NCI-H524 (cell line): ENCODE data around the gene CEP104.
A peak's percentile ranks its signal among the peaks of the same experiment; 100 is the strongest.

Experiments
- DNase-seq, 2 experiments: peaks; one replicate each; lab custom pipeline; 2025; lab: John Stamatoyannopoulos, UW

CEP104 gene

DNA sequence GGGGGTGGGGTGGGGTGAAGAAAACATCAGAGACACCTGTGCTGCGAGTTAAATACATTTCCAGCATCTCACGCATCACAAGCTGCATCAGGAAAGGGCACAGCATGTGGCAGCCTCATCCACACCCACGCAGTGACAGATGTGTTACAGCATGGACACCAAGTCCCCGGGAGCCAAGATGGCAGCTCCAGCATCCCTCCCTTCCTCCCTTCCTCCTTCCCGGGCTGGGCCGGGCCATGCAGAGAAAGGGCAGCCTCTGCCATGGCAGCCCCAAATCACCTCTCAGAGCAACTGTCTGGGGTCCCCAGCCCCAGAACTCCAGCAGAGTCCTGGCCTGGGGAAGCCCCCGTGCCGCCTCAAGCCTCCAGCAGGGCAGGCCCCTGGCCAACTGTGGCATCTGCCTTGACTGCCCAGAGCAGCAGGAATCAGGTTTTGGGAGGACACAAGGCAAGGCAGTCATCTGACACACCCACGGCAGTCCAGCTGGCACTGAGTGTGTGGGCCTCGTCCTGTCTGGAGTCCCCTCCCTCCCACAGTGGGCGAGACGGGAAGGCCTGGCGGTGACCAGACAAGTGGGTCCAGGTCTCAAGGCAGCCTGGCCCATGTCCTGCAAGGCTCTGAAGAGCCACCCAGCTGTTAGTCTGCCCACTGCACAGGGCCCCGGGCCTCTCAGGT lies 78.3 kb downstream of the CEP104 start:
- DNase-seq = no peak

DNA sequence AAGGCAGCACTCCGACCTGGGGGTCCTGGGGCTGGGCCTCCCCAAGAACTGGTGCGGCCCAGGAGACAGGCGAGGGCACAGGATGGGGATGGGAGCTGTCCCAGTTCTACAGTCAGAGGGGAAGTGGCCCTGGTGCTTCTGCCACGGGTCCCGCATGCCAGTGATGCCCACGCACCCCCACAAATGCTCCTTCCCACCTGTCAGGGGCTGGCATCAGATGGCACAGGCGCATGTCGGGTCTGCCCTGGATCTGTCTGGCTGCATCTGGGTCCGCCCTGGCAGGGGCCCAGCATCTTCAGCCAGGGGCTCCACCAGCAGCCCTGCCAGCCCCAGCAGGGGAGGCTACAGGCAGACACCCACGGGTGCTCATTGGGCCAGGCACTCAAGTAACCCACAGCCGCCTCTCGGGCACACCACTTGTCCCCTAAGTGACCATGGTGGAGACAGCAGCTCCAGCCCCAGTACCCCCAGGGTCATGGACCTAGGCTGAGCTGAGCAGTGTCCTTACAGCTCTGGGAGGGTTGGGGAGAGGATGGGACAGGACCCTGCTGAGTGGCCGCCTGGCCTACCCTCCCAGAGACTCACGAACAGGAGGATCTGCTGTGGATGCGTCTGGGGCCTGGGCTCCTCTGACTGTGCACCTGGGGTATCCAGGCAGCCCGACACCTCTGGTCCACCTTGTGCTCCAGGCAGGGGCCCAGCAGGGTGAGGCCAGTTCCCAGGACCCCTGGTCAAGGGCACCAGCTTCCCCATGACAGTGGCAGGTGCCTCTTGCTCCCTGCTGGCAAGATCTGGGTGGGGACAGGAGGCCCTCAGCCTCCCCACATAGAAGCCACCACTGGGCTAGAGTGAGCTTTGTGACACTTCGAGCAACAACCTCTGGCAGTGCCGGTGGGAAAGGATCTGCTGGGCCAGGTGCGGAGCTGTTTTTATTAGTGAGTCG lies 79.1 kb downstream of the CEP104 start:
- no peak for DNase-seq

DNA sequence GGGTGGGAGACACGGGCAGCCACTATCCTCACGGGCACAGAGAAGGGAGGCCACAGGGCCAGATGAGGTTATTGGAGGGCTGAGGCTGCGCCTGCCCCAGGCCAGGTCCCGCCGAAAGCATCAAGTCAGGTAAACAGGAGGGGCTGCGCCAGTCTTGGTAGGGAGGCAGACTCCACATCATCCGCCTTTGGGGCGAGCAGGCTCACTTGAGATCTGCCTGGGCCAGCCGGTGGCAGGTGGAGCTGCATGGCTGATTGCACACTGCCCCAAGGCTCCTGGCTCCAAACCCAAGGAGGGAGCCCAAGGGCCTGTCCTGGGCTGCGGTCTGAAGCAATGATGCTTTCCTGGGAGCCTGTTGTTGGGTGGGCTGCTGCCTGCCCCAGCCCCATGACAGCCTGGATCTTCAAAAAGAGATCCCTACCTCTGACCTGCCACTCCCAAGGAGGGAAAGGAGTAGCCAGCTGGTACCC lies 79.9 kb downstream of the CEP104 start:
- DNase-seq = peak in 1 of 2 experiments; percentile 18

DNA sequence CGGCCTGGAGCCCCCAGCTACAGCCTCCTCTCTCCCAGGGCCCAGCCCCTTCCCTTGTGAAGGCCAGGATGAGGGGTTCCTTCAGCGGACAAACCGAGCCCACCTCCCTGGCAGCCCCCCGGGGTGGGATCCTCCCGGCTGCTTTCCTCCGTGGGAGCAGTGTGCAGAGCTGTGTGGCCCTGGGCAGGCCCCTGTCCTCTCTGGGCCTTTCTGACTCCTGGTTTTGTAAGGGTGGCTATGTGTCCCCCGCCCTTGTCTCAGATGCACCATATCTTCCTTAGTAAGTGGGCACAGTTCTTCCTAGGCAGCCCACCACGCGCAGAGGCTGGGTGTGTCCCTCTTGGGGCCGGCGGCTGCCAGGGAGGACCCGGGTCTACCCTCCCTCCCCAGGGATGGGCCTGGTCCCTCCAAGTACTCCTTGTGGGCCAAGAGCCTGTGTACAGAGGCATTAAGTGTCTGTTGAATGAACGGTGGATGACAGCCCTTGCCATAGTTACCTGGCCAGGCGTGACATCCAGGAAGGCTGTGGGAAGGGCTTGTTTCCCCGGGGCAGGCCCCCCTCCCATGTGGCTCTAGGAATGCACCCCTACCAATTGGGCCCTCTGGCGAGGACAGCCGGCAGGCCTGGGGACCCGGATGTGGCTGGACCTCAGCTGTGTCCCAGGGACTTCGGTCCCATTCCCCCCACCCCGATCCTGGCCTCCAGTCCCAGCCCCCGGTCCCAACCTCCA lies 80.6 kb downstream of the CEP104 start:
- DNase-seq = no peak

DNA sequence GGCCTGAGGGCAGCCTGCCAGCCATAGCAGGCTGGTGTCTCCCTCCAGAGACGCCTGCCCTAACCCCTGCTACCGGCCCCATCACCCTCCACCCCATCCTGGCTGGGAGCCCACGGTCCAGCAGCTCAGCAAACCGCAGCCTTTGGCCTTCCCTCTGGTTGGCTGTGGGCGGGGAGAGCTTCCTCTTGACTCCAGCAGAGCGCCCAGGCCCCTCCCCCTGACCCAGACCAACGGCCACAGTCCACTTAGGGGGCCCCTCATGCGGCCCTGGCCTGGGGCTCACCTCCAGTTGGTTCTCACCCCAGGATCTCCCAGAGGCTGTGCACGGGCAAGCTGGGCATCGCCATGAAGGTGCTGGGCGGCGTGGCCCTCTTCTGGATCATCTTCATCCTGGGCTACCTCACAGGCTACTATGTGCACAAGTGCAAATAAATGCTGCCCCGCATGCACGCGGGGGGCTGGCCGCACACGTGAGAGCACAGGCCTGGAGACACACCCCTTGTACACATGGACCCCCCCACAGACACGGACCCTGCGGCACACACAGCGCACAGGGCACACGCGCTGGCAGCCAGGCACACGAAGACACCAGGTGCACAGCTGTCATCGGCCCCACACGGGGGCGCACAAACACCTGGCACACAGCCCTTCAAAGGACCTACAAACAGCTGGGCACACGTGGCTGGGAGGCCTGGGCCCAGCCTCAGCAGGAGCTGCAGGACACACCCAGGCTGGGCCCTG lies 81.4 kb downstream of the CEP104 start:
- DNase-seq = peak in 1 of 2 experiments; percentile 70

DNA sequence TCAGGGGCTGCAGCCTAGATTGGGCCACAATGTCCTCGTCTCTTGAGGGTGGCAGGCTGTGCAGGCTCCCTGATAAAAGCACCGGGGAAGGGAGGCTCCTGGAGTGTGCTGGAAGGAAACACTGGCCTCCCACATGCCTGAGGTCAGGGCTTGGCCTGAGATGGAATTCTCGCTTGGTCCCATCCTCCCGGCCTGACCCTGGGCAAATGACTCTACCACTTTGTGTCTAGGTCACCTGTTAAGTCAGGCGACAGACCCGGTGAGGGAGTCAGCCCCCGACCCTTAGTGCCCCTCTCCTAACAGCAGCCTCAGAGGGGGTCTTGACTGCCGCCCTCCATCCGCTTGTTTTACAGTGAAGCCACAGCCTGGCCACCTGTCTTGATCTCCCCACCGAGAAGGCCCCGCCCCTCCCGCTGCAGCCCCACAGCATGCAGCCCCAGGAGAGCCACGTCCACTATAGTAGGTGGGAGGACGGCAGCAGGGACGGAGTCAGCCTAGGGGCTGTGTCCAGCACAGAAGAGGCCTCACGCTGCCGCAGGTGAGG lies 82.0 kb downstream of the CEP104 start:
- no peak for DNase-seq

DNA sequence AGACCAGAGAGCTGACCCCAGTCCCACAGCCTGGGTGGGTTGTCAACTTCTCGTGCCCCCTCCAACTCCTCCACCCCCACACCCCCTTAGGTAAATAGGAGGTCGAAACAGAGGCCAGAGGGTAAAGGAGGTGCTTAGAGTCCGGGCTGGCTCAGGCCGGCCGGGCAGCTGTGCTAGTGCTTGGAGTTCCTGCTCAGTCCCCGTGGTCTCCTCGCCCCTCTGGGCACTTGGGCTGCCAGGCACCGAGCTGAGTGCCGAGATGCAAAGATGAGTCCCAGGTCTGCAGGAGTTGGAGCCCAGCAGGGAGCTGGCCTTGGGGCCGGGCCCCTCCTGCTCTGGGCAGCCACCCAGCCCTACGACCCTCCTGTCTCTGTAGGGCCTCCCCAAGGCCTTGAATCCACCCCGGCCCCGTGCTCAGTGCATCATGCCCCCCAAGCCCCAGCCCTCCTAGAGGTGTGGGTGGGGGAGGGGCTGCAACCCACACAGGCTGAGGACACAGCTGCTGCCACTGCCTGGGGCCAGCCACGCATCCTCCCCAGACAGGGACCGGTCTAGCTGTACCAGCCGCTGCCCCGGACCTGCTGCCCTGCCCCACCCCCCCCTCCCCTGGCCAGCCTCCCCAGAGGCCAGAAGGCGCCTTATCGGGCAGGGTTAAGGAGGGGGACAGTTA lies 82.6 kb downstream of the CEP104 start:
- DNase-seq = no peak

DNA sequence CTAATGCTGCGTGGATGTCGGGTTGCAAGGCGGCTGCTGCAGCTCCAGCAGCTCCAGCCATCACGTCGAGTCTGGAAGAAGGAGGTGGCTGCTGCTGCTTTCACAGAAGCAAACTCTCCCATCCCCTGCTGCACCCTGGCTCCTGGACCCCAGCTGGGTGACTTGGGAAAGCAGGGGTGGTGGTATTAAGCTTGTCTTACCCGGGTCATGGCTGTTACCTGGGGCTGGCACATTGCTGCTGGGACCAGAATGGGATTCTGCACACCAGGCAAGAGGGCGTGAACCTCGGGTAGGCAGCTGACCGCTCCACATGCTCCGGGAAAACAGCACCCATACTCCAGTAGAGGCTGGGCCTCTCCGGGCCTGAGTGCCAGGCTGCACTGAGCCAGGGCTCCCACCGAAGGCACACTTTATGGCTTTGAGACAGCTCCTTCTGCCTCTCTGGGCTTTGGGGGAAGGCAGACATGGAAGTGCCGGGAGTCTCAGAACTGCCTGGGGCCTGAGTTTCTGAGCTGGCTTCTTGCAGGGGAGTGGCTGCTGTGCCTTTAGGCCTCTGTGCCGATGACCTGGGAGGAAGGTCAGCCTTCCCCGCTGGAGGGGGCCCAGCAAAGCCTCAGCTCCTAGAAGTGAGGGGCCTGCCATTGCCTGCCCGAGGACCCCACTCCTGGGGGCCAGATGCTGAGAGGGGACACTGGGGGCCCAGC lies 83.3 kb downstream of the CEP104 start:
- DNase-seq = no peak

DNA sequence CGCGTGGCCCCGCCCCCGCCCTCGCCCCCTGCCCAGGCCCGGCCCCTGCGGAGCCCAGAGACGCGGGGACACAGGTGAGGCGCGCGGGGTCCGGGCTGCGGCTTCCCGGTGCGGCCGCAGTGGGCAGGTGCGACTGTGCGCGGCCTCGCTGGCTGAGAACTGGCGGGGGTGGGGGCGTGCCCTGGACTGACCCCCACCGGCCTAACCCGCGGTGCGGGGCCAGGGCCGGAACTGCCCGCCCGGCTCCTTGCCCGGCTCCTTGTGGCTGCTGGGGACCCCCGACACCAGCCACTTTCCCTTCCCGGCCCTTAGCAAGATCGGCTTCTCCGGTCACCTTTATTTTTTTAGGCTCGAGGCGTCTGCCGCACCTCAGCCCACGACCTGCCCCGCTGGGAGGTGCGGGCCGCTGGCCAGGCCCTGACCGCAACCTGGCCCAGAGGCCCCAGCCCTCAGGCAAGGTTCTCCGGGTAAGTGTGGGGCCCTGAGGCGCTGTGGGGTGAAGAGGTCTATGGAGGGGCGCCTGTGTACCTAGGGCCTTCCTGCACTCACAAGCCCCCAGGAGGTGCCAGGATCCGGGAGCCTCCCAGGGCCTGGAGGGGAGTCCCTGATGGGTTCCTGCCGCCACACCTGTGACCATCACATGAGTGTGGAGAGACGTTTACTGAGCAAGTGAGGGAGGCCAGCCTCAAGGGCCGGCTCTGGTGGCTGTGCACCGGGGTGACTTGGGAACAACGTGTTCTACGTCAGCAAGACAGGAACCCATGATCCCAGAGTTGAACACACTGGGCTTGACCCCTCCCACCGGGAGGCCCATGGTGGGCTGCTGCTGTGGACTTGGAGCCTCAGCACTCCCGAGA lies 84.1 kb downstream of the CEP104 start, which contains the start of gene SMIM1:
SMIM1 (plus strand) TSS at position 35 of the 857 bp plus-strand sequence. CDS start 2,625 bp downstream, outside the sequence.
- DNase-seq = no peak

DNA sequence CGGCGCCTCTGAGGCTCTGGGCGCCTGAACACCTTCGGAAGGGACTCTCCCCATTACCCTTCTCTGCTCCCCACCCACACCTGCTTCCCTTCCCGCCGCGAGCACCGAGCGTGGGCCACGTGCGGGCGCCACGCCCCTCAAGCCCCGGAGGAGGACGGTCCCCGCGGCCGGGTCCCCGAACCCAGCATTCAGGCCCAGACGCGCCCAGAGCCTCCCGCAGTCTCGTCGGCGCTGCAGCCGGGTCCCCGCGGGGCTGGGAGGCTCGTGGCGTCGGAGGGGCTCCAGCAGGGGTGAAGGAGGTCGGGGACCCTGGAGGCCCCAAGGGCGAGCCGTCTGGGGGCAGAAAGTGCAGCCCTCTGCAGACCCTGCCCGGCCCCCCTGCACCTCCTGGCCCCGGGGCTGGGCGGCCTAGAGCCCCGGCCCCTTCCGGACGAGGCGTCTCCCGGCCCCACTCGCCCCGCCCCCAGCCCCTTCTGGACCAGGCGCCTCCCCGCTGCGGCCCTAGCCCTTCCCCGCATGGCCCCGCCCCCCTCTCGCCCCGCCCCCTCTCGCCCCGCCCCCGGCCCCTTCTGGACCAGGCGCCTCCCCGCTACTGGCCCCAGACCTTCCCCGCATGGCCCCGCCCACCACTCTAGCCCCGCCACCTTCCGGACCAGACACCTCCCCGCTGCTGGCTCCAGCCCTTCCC lies 84.8 kb downstream of the CEP104 start:
- DNase-seq = peak; percentile 34 to 66

DNA sequence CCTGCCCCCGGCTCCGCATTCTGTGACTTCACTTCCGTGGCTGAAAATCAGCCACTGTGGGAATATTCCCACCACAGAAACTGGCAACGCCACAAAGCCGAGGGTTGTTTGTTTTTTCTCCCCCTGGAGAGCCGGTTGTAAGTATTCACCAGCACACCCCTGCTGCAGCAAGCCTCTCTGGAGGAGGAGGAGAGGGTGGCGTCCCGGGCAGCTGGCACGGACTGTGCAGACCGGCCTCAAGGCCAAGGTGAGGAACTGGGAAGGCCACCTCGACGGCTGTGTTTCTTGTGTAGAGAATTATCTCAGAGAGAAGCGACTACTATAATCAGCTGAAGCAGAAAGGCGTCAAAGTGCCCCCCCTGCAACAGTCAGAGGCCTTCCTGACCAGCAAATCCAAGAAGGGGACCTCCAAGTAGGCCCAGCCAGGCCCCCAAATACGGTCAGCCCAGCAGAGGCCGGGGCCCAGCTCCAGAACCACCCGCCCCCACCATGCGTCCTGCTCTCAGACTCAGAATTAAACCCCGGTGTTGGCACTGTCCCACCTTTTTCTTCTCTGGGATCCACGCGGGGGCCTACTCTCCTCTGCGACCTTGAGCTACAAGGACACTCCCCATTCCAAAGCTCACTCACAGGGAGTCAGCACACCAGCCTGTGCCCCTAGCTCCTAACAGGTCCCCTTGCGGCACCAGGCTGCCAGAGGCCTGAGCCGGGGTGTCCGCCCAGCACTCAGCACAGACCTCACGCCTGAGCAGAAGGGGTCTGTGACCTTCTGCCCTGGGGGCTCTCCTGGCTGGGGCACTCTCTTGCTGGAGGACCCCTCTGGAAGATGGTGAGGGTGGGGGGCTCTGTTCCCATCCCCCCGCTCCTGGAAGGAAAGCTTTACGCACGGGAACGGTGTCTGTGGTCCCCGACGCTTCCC lies 85.6 kb downstream of the CEP104 start:
- DNase-seq = peak in 1 of 2 experiments; percentile 6

DNA sequence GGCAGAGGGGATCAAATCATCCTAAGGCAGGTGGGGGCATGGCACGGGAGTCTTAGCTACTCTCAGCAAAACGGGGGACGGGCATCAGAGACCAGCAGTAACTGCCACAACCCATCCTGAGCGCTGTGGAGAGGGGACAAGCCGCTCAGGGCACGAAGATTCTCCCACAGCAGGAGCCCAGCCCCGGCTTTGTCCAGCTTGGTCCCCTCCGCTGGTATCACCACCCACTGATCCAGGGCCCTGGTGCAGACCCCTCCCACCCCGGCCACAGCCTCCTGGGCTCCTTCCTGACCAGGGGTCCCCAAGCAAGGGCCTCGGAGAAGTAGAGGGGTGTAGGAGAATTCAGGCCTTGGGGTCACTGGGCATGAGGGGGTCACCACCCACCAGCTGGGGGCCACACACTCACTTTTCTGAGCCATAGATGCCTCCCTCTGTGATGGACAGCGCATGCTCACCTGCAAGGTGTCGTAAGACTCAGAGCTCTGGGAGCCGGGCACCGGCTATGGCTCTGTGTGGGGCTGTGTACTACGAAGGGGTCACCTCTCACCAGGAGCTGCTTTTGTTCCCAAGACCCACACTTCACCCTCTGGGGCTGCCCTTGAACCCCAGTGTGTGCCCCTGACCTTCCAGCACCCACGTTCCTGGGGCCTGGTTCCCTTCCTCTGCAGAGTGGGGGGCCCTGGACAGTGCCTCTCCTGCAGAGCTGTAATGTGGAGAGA lies 86.8 kb downstream of the CEP104 start:
- DNase-seq = no peak

DNA sequence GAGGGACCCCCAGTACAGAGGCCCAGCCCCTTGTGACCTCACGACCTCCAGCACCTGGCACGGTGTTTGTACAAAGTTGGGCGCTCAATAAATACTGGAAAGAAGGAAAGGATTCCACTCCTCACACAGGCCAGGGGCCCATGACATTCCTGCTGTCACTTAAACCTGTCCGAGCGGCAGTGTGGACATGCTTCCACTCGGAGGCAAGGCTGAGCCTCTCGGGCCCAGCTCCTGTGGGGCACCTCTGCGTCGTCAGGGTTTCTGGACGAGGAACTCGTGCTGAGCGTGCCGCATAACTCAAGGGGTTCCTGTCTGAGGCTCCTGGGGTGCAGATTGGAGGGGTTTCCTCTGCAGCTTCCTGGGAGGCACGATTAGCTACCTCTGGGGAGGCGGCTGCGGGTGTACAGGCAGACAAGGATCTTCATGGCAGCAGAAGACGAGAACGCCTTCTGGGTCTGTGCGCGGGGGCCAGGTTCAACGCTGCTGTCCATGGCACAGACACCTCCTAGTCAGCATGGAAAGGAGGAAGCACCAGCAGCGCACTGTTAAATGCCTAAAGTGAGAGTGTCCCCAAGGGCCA lies 88.1 kb downstream of the CEP104 start:
- no peak for DNase-seq

DNA sequence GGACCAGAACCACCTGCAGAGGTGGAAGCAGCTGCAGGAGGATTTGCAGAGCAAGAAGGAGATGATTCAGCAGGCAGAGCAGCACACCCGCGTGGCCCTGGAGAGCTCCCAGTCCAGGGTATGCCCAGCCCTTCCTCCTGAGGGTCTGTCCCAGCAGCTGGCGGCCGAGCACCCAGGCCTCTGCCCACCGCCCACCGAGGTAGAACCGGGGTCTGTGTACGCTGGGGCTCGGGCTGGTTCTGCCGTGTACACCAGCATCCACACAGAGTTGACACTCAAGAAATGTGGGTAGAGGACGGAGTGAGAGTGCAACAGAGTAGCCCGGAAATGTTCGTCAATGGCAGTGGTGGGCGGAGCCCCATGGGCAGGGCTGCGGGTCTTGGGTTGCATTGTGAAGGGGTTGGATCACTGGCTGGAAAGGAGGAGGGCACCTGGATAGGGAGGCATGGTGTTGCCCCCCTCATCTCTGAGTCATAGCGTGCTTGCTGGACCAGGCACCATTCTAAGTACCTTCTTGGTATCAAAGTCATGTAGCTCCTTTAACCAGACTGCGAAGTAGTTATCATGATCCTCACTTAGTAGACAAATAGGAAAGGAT lies 89.6 kb downstream of the CEP104 start:
- no peak for DNase-seq

DNA sequence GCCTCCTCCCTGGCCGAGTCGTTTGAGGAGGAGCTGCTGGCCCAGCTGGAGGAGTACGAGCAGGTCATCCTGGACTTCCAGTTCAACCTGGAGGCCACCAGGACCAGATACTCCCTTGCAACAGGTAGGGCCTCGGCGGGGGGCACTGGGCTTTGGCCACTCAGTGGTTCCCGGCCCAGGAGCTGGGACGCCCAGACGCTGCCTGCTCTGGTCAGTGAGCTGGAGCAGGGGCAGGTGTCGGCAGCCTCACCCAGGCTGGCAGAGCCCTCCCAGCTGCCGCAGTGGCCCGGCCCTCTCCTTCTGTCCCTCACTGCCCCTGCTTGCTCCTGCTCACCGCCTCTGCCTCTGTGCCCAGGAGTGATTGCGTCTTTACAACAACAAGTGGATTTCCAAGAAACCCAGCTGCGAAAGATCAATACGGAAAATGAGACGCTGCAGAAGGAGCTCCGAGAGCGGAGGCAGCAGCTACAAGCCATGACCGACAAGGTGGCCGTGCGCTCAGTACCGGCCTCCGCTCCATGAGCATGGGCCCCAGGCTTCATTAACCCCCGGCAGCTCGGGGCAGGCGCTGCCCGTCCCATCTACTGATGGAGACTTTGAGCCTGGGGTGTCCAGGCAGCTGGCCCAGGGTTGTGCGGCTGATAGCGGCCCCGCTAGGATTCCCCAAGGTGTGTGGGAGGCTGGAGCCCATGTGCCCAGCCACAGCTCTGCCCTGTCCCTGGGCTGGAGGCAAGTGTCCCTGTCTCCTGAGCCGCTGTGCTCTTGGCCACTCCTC lies 93.5 kb downstream of the CEP104 start:
- no peak for DNase-seq
